ENCODE data around the gene ALK. TPM values are rescaled to one million over a fixed set of nuclear protein-coding genes. Genes with fewer than 3 reads are reported as not detected.

Gene ALK
- total and polyA plus RNA-seq, 12 donors, result 0.09 to 1.8 (median 0.53) TPM; not detected in 1

DNA sequence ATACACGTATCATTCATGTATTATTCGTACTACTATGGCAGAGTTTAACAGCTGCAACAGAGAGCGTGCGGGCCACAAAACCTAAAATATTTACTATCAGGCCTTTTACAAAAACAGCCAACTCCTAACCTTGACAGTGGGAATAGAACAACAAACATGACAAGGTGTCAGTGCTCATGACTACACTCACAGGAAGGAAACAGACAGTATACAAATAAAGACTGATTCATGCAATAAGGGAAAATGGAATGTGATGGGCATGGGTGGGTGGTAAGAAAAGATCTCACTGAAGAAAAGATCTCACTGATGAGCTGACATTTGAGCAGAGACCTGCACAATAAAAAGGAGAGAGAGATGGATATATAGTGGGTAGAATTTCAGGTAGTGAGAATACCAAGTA is 347.8 kb downstream of the ALK start:
- intact Hi-C loops (cut with DNase I), result no loop called here
- Histone ChIP-seq H3K4me1 (replicated peaks in 1 of 2) (no peaks in the 10 kb centered on the region), H3K27me3 (no peaks in the 10 kb centered on the region), H3K9me3 (replicated peaks in 1 of 3) (no peaks in the 10 kb centered on the region), H3K27ac (no peak overlapping the region), H3K4me3 (no peak overlapping the region), H3K36me3 (replicated peaks in 1 of 2) (no peaks in the 10 kb centered on the region)
- TF ChIP-seq, protein P1, sequence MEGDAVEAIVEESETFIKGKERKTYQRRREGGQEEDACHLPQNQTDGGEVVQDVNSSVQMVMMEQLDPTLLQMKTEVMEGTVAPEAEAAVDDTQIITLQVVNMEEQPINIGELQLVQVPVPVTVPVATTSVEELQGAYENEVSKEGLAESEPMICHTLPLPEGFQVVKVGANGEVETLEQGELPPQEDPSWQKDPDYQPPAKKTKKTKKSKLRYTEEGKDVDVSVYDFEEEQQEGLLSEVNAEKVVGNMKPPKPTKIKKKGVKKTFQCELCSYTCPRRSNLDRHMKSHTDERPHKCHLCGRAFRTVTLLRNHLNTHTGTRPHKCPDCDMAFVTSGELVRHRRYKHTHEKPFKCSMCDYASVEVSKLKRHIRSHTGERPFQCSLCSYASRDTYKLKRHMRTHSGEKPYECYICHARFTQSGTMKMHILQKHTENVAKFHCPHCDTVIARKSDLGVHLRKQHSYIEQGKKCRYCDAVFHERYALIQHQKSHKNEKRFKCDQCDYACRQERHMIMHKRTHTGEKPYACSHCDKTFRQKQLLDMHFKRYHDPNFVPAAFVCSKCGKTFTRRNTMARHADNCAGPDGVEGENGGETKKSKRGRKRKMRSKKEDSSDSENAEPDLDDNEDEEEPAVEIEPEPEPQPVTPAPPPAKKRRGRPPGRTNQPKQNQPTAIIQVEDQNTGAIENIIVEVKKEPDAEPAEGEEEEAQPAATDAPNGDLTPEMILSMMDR (IDR thresholded peaks at IDR 0.05), result no peak
- no peak for TF ChIP-seq POLR2A (IDR thresholded peaks at IDR 0.05)
- 83 to 94% (median 89%) methylated on average over 4 of the region's 4 CpGs for WGBS, 4 donors
- DNase-seq, result no peak

DNA sequence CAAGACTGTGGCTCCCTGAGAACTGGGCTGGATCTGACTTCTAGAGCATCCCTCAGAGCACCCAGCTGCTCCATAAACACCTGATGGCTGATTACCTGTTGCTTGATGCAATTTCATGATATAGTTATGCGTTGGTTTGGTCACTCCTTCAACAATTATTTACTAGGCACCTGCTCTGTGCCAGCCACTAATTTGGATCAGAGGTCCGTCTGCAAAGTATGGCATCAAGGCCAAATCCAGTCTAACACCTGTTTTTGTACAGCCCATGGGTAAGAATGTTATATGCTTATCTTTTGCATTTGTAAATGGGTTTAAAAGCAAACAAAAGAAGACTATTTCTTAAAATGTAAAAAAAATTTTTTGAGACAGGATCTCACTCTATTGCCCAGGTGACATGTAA is 348.2 kb downstream of the ALK start:
- 75 to 88% (median 82%) methylated on average over 2 of the region's 2 CpGs for WGBS, 4 donors
- intact Hi-C loops (cut with DNase I), result no loop called here
- Histone ChIP-seq H3K4me3 (no peak overlapping the region), H3K9me3 (replicated peaks in 1 of 3) (no peaks in the 10 kb centered on the region), H3K36me3 (replicated peaks in 1 of 2) (no peaks in the 10 kb centered on the region), H3K27me3 (no peaks in the 10 kb centered on the region), H3K4me1 (replicated peaks in 1 of 2) (no peaks in the 10 kb centered on the region), H3K27ac (no peak overlapping the region)
- no peak for DNase-seq
- TF ChIP-seq POLR2A (IDR thresholded peaks at IDR 0.05), result no peak
- TF ChIP-seq, protein P1 (IDR thresholded peaks at IDR 0.05), result no peak

DNA sequence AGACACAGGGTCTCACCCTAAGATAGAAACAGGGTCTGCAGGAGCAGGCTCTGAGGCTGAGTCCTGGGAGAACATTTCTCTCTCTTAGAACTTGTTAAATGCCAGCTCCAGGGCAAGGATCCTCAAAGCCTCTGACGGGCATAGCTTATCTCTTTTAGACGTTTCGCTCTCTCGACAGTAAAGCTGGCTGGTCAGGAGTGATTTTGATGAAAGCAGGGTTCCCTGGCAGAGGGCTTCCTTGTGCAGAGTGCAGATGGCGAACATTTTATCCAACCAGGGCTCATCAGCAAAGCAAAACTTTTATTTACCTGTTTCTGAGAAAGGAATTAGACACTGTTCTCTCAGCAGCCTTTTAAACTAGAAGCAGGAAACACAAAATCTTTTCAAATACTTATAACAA is 350.8 kb downstream of the ALK start:
- TF ChIP-seq POLR2A (IDR thresholded peaks at IDR 0.05), result no peak
- TF ChIP-seq, protein P1 (IDR thresholded peaks at IDR 0.05), result no peak
- intact Hi-C loops (cut with DNase I), result no loop called here
- Histone ChIP-seq H3K4me1 (replicated peaks in 1 of 2) (no peaks in the 10 kb centered on the region), H3K9me3 (replicated peaks in 1 of 3) (no peaks in the 10 kb centered on the region), H3K36me3 (replicated peaks in 1 of 2) (no peaks in the 10 kb centered on the region), H3K4me3 (no peak overlapping the region), H3K27me3 (no peaks in the 10 kb centered on the region), H3K27ac (no peak overlapping the region)
- no peak for DNase-seq
- 58 to 77% (median 69%) methylated on average over 5 of the region's 5 CpGs for WGBS, 4 donors

DNA sequence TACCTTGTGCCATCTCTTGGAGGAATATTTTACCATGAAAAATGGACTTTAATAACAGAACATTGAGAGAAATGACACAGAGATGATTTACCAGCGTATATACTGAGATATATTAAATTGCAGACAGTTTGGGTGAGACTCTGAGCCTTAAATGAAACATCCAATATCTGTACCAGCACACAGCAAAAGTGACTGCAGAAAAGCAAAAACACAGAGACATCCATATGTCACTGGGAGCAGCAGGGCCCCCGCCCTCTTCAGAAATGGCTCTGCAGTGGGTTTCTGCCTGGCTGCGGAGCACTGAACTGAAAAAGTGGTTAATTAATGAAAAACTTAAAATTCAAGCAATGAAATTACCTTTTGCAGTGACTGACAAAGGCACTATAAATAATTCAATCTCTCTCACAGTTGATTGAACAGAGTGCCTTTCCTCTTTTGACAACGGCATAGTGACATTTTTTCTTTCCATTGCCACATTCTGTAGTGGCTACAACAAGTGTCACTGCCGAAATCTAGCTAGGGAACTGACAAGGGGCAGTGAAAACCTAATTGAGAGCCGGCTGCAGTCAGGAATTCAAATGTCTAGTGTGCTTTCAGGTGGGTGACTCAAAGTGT is 353.4 kb downstream of the ALK start:
- no peaks in the 10 kb centered on the region for H3K27me3 ChIP-seq
- H3K4me3 ChIP-seq, result no peak overlapping the region
- intact Hi-C loops (cut with DNase I), result no loop called here
- 64 to 80% (median 70%) methylated on average over 6 of the region's 6 CpGs for WGBS, 4 donors
- H3K9me3 ChIP-seq (replicated peaks in 1 of 3), result no peaks in the 10 kb centered on the region
- no peaks in the 10 kb centered on the region for H3K36me3 ChIP-seq (replicated peaks in 1 of 2)
- H3K4me1 ChIP-seq (replicated peaks in 1 of 2), result no peaks in the 10 kb centered on the region
- H3K27ac ChIP-seq, result no peak overlapping the region
- TF ChIP-seq, protein P1 (IDR thresholded peaks at IDR 0.05), result no peak
- TF ChIP-seq POLR2A (IDR thresholded peaks at IDR 0.05), result no peak
- no peak for DNase-seq
